Neural cell (in vitro differentiated cells): ENCODE data around the gene UNC5A.

ENCODE experiments used
- CTCF ChIP-seq: fragments of 450-650 bp; IDR thresholded peaks from 2 replicates; pipeline ENCODE4 v1.5.1; 2014; ENCODE audit warnings: antibody characterized with exemption, mild to moderate bottlenecking, moderate library complexity; ENCODE audit not compliant: poor library complexity, severe bottlenecking
- EZH2 ChIP-seq: fragments of 200-600, 300-800 bp; shearing (Covaris generic), sonication (generic); IDR thresholded peaks from 2 replicates; pipeline ENCODE4 v1.6.1; 2014; ENCODE audit warnings: antibody characterized with exemption, low read length, borderline replicate concordance, mild to moderate bottlenecking; ENCODE audit not compliant: insufficient read depth, poor library complexity, severe bottlenecking
- POLR2AphosphoS5 ChIP-seq: IDR thresholded peaks from 2 replicates; pipeline ENCODE4 v1.6.1; 2012
- TAF1 ChIP-seq: IDR thresholded peaks from 2 replicates; pipeline ENCODE4 v1.6.1; 2012; ENCODE audit warnings: low read depth

GRCh38 chr5:176908675-176909368, 98.5 kb downstream of the UNC5A start:
- no peak for TF ChIP-seq CTCF
- no peak for TF ChIP-seq TAF1
- no peak for TF ChIP-seq POLR2AphosphoS5
- no peak for TF ChIP-seq EZH2
